ENCODE data around the gene ZNF862.

- TF ChIP-seq CTCF (IDR thresholded peaks at IDR 0.05; ENCODE audit: borderline replicate concordance, extremely low read depth, low read length, poor library complexity, severe bottlenecking), result no peak
- TF ChIP-seq EZH2 (IDR thresholded peaks at IDR 0.05; ENCODE audit: borderline replicate concordance, low read depth, low read length, severe bottlenecking), result no peak
Measured at GRCh38 chr7:149820622-149821190, 17.5 kb upstream of the ZNF862 start.
